ENCODE data around the gene PIGC. TPM values are rescaled to one million over a fixed set of nuclear protein-coding genes. Genes with fewer than 3 reads are reported as not detected.

PIGC gene
- total and polyA plus RNA-seq, 10 of the 15 experiments (the other 5 are each of a cell fraction or from before 2014, with no cell fraction given), result 11.0 to 37.3 (median 19.6) TPM

GRCh38 chr1:172467446-172467845 lies 23.6 kb upstream of the PIGC start:
- in situ Hi-C loops (cut with MboI) (no loop called here), intact Hi-C loops (cut with micrococcal nuclease; ENCODE audit: unreplicated experiment) (no loop called here)
- ChIA-PET CTCF (interaction anchor here (1.0 to 2.1 kb wide), 2 partner anchors 16 to 252 kb away, joined by 4 to 6 read pairs; no protein-coding TSS in a partner anchor), SMC1A (ENCODE audit: uncharacterized antibody, unreplicated experiment) (no interaction called here), POLR2A (interaction anchor here (0.6 kb wide), 1 partner anchor 656 kb away, joined by 4 read pairs; no protein-coding TSS in a partner anchor), RAD21 (ENCODE audit: unreplicated experiment) (no interaction called here)
- 13% methylated on average over 3 of the region's 3 CpGs for WGBS (ENCODE audit: insufficient coverage, insufficient replicate concordance, low lambda C conversion rate, missing lambda C conversion rate)
- Histone ChIP-seq H3K27ac (ENCODE audit: control insufficient read depth, insufficient read depth) (no peak overlapping the region), H3K4me1 (ENCODE audit: control insufficient read depth, insufficient read depth, low read length) (no peaks in the 10 kb centered on the region), H3K4me3 (no peak overlapping the region), H3K4me2 (ENCODE audit: control insufficient read depth, insufficient read depth) (no peak overlapping the region), H3K36me3 (ENCODE audit: control insufficient read depth in 2 of 2, insufficient read depth in 2 of 2, low read length in 1 of 2) (no peaks in the 10 kb centered on the region), H4K20me1 (ENCODE audit: control insufficient read depth, insufficient read depth) (no peaks in the 10 kb centered on the region), H3K9ac (ENCODE audit: control insufficient read depth, insufficient read depth, low read length) (no peak overlapping the region), H3K9me3 (replicated peaks; ENCODE audit: control insufficient read depth, insufficient read depth, low read length) (no peaks in the 10 kb centered on the region), H3K27me3 (replicated peaks in 1 of 2; ENCODE audit: control insufficient read depth in 2 of 2, insufficient read depth in 2 of 2, low read length in 1 of 2) (no peaks in the 10 kb centered on the region; a peak in 2 of 4 replicates), H2AFZ (ENCODE audit: control insufficient read depth, low read depth, low read length) (no peak overlapping the region), H3K79me2 (ENCODE audit: control insufficient read depth, insufficient read depth, low read length) (no peaks in the 10 kb centered on the region)
- ATAC-seq (no peak), FAIRE-seq (no peak), DNase-seq (ENCODE audit: low read depth, low spot score) (no peak)
- TF ChIP-seq BRCA1 (IDR thresholded peaks at IDR 0.05; ENCODE audit: low read depth, low read length) (no peak), BCLAF1 (IDR thresholded peaks at IDR 0.05) (no peak), BACH1 (IDR thresholded peaks at IDR 0.05; ENCODE audit: borderline replicate concordance) (no peak), SREBF1 (IDR thresholded peaks at IDR 0.05; ENCODE audit: low read length) (no peak), CEBPZ (IDR thresholded peaks at IDR 0.05; ENCODE audit: low read depth, low read length) (no peak), FOS (IDR thresholded peaks at IDR 0.05; ENCODE audit: borderline replicate concordance, extremely low read depth, insufficient read length) (no peak), RAD51 (IDR thresholded peaks at IDR 0.05) (no peak), STAT3 (IDR thresholded peaks at IDR 0.05; ENCODE audit: low read depth, low read length) (no peak), TCF7 (IDR thresholded peaks at IDR 0.05; ENCODE audit: borderline replicate concordance) (no peak)
- no TSS peak for BruUV-seq (replicated peaks)

All from GM12878 (cell line).